ENCODE results near the gene AKT1S1.

Gene AKT1S1

GRCh38 chr19:49858088-49858985, 18.8 kb downstream of the AKT1S1 start:
- H3K27ac ChIP-seq: peak overlapping the region; percentile 33; the same call in 1 of the 2 replicates
- no peak for TF ChIP-seq CTCF (conservative IDR thresholded peaks at IDR 0.05)

DNA sequence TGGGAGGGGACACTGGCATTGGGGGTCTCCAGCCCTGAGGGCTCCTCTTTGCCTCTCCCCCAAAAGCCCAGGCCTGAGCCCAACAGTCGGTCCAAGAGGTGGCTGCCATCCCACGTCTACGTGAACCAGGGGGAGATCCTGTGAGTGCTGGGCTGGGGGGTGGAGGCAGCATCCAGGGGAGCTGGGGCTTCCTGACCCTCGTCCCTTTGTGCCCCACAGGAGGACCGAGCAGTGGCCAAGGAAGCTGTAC, 19.4 kb downstream of the AKT1S1 start:
- peak overlapping the region; percentile 33 for H3K27ac ChIP-seq
- no peak for TF ChIP-seq CTCF (conservative IDR thresholded peaks at IDR 0.05)

DNA sequence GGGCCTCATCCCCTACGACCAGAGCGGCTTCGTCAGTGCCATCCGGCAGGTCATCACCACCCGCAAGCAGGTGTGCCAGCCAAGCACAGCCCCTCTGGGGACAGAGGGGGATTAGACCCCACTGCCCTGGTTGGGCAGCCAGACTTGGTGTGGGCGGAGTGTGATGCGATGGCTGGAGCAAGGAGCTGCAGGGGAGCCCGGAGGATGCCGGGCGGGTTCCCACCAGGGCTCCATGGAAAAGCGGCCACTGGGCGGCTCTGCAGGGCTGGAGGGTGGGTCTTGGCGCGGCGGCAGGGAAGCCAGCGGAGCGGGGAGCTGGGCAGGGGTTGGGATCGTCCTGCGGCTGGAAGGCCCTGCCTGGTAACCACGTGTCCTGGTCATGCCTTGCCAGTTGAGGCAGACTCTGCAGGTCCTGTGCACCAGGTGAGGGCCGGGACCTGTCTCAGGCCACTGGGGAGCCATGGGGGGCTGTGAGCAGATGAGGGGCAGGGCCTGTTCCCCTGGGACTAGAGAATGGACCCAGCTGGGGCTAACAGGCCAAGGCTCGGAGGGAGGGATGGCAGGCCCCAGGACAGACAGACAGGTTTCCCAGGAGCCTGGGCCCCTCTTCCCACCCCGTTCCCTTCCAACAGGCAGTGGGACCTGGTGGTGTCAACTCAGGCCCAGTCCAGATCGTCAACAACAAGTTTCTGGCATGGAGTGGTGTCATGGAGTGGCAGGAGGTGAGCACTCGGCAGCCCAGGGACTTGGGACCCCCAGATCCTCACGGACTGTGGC, 19.9 kb downstream of the AKT1S1 start:
- no peak for TF ChIP-seq CTCF (conservative IDR thresholded peaks at IDR 0.05)
- peak overlapping the region; percentile 33 for H3K27ac ChIP-seq

DNA sequence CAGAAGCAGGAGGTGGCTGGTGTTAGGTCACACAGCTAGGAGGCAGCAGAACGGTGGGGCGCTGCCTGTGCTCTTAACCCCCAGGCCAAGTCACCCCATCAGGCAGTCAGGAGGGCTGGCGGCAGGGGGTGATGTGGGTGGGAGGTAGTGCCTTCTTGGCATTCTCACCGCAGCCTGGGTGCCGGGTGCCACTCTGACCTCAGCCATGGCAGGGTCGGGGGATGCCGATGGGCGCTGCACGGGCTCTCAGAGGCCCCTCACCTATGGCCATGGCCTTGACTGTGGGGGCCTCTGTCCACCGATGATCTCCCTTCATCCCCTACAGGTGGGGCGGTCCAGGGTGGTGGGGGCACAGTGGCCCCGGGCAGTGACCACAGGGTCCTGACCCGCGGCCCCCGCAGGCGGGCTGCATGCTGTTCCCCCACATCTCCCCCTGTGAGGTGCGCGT, 20.6 kb downstream of the AKT1S1 start:
- H3K27ac ChIP-seq: peak overlapping the region; percentile 99
- TF ChIP-seq CTCF (conservative IDR thresholded peaks at IDR 0.05): no peak

DNA sequence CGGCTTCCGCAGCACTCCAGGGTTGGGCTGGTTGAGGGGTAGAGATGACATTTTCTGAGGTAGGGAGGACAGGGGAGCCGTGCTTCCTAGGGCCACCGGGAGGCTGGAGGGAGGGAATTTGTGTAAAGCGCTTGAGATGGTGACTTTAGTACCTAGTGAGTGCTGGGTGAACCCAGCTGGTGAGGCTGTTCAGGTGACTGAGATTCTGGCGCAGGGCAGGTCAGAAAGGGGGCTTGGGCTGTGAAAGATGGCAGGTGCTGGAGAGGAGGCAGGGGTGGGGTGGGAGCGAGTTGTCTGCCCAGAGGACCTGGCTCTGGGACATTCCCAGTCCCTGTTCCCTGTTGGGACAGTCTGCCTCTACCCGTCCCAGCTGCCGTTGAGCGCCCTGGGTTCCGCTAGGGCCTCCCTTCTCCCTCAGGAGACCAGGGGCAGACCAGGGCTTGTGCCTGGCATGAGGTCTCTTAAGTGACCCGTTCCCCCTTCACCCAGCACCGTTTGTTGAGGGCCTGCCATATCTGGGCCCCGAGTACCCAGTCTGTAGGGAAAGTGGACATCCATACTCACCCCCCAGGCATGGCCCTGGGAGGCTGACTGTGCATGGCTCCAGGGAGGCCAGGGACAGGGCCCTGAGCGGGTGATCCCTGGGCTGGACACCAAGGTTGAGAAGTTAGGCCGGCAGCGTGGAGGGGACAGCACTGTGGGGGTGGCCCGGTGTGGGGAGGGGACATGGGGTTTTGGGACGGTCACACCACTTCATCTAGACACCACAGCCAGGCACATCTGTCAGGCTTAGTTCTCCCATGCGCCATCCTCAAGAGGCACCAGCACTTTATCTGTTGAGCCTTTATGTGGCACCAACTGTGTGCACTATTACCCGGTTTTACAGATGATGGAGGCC, 21.2 kb downstream of the AKT1S1 start:
- TF ChIP-seq CTCF (conservative IDR thresholded peaks at IDR 0.05): no peak
- peak overlapping the region; percentile 99 for H3K27ac ChIP-seq

GRCh38 chr19:49855277-49855675, 21.9 kb downstream of the AKT1S1 start:
- peak overlapping the region; percentile 99 for H3K27ac ChIP-seq
- TF ChIP-seq CTCF (conservative IDR thresholded peaks at IDR 0.05): no peak

All from VCaP (cell line).